Liver (tissue), 9 donors: Measurements from ENCODE around the gene NKAIN2. TPM values are rescaled to one million over a fixed set of nuclear protein-coding genes. Genes with fewer than 3 reads are reported as not detected.

Source experiments
- DNase-seq: peaks from one replicate; pipeline ENCODE4 v3.0.0-alpha.2; 2017; ENCODE audit warnings: low spot score
- H3K27ac ChIP-seq, 2 donors: one replicate each; pipeline ENCODE4 v1.7.0; 2013; ENCODE audit warnings: inconsistent platforms in 2 of 2, low read length in 2 of 2, control low read depth in 1 of 2, low read depth in 1 of 2, mild to moderate bottlenecking in 1 of 2
- H3K27me3 ChIP-seq, 4 donors: one replicate each; pipeline versions ENCODE4 v1.6.1 to v1.7.0; 2013; ENCODE audit warnings: low read length in 3 of 4, inconsistent platforms in 1 of 4, mild to moderate bottlenecking in 1 of 4, moderate library complexity in 1 of 4; ENCODE audit not compliant: control insufficient read depth in 4 of 4, insufficient read depth in 4 of 4
- H3K36me3 ChIP-seq, 4 donors: one replicate each; pipeline versions ENCODE4 v1.6.1 to v1.7.0; 2013; ENCODE audit warnings: low read length in 3 of 4, mild to moderate bottlenecking in 3 of 4, low read depth in 1 of 4, moderate library complexity in 1 of 4; ENCODE audit not compliant: control insufficient read depth in 4 of 4, insufficient read depth in 3 of 4
- H3K4me1 ChIP-seq, 4 donors: one replicate each; pipeline versions ENCODE4 v1.6.1 to v1.7.0; 2013; ENCODE audit warnings: low read length in 3 of 4, mild to moderate bottlenecking in 3 of 4, moderate library complexity in 1 of 4; ENCODE audit not compliant: control insufficient read depth in 4 of 4, insufficient read depth in 4 of 4
- H3K4me3 ChIP-seq, 3 donors: one replicate each; pipeline versions ENCODE4 v1.6.1 to v1.7.0; 2013; ENCODE audit warnings: low read length in 3 of 3, control low read depth in 1 of 3, low read depth in 1 of 3, mild to moderate bottlenecking in 1 of 3
- H3K9ac ChIP-seq, 2 donors: one replicate each; pipeline ENCODE4 v1.7.0; 2013; ENCODE audit warnings: low read length in 2 of 2, mild to moderate bottlenecking in 2 of 2, moderate library complexity in 2 of 2, control low read depth in 1 of 2, low read depth in 1 of 2
- H3K9me3 ChIP-seq, 4 donors: one replicate each; pipeline versions ENCODE4 v1.6.1 to v1.7.0; 2013; ENCODE audit warnings: low read length in 3 of 4; ENCODE audit not compliant: control insufficient read depth in 4 of 4
- ATF3 ChIP-seq: IDR thresholded peaks from 2 replicates; pipeline ENCODE4 v1.6.1; 2016; ENCODE audit warnings: antibody characterized with exemption
- CTCF ChIP-seq: fragments of 150-350 bp; IDR thresholded peaks from 2 replicates; pipeline ENCODE4 v1.5.1; 2017; ENCODE audit warnings: improper control_type of control experiment, low read depth, low read length; ENCODE audit not compliant: missing input control
- EGR1 ChIP-seq, 2 donors: IDR thresholded peaks; 2 replicates each; pipeline ENCODE4 v1.6.1; 2016 to 2018; ENCODE audit warnings: antibody characterized with exemption in 2 of 2, low read depth in 2 of 2
- FOXA1 ChIP-seq: IDR thresholded peaks from 2 replicates; pipeline ENCODE4 v1.6.1; 2016; ENCODE audit warnings: antibody characterized with exemption
- FOXA2 ChIP-seq: IDR thresholded peaks from 2 replicates; pipeline ENCODE4 v1.6.1; 2016; ENCODE audit warnings: antibody characterized with exemption
- GABPA ChIP-seq, 2 donors: IDR thresholded peaks in 1 of 2; conservative IDR thresholded peaks in 1 of 2; 2 replicates each; pipeline ENCODE4 v1.6.1; 2016; ENCODE audit warnings: antibody characterized with exemption in 2 of 2, mild to moderate bottlenecking in 1 of 2, moderate library complexity in 1 of 2
- HNF4A ChIP-seq, 2 donors: conservative IDR thresholded peaks; 2 replicates each; pipeline ENCODE4 v1.6.1; 2016; ENCODE audit warnings: antibody characterized with exemption in 2 of 2, mild to moderate bottlenecking in 2 of 2
- HNF4G ChIP-seq: IDR thresholded peaks from 2 replicates; pipeline ENCODE4 v1.6.1; 2016; ENCODE audit warnings: antibody characterized with exemption
- JUND ChIP-seq, 2 donors: IDR thresholded peaks; 2 replicates each; pipeline ENCODE4 v1.6.1; 2016; ENCODE audit warnings: antibody characterized with exemption in 2 of 2
- MAX ChIP-seq: IDR thresholded peaks from 2 replicates; pipeline ENCODE4 v1.6.1; 2016; ENCODE audit warnings: antibody characterized with exemption
- NR2F2 ChIP-seq: IDR thresholded peaks from 2 replicates; pipeline ENCODE4 v1.6.1; 2016; ENCODE audit warnings: antibody characterized with exemption
- RAD21 ChIP-seq, 2 donors: IDR thresholded peaks; 2 replicates each; pipeline ENCODE4 v1.6.1; 2016; ENCODE audit warnings: antibody characterized with exemption in 2 of 2, mild to moderate bottlenecking in 2 of 2
- REST ChIP-seq: IDR thresholded peaks from 2 replicates; pipeline ENCODE4 v1.6.1; 2016; ENCODE audit warnings: antibody characterized with exemption, mild to moderate bottlenecking
- RXRA ChIP-seq, 2 donors: IDR thresholded peaks; 2 replicates each; pipeline ENCODE4 v1.6.1; 2017 to 2018; ENCODE audit warnings: antibody characterized with exemption in 2 of 2, mild to moderate bottlenecking in 1 of 2
- SP1 ChIP-seq: IDR thresholded peaks from 2 replicates; pipeline ENCODE4 v1.6.1; 2018; ENCODE audit warnings: antibody characterized with exemption, mild to moderate bottlenecking
- TAF1 ChIP-seq: conservative IDR thresholded peaks from 2 replicates; pipeline ENCODE4 v1.6.1; 2016; ENCODE audit warnings: antibody characterized with exemption, mild to moderate bottlenecking
- YY1 ChIP-seq: IDR thresholded peaks from 2 replicates; pipeline ENCODE4 v1.6.1; 2016; ENCODE audit warnings: antibody characterized with exemption, mild to moderate bottlenecking
- ZBTB33 ChIP-seq: IDR thresholded peaks from 2 replicates; pipeline ENCODE4 v1.6.1; 2016; ENCODE audit warnings: antibody characterized with exemption
- WGBS: extraction: QIAGEN DNeasy Blood & Tissue Kit; methylation state at CpG from one replicate; pipeline ENCODE4 v1.1.7; 2013; 5-methylcytosine and 5-hydroxymethylcytosine counted together
- polyA plus RNA-seq, 2 donors: library from polyadenylated mRNA; stranded (reverse) in 1 of 2; unstranded in 1 of 2; fragments of 200-250 nt in 1 of 2; fragments of >200 nt in 1 of 2; fragmentation: Nextera tagmentation in 1 of 2; extraction: Ambion mirVana in 1 of 2; gene quantifications; one replicate each; pipeline versions ENCODE4 v1.2.1 to v1.2.3, GENCODE V29; 2013 to 2015
- total RNA-seq, 2 donors: library from RNA; depleted of rRNA; stranded (reverse); fragments of >200 nt; gene quantifications; one replicate each; pipeline ENCODE4 v1.2.3, GENCODE V29; 2014
- donor health status: healthy.
- donor health status: healthy.
- donor health status: healthy.
- donor health status: healthy.
- donor health status: healthy.

The NKAIN2 gene
- total and polyA plus RNA-seq, 4 donors = 0.05 to 0.14 TPM; not detected in 2

- TF ChIP-seq GABPA (IDR thresholded peaks at IDR 0.05 in 1 of 2, conservative IDR thresholded peaks at IDR 0.05 in 1 of 2) (no peak), JUND (IDR thresholded peaks at IDR 0.05) (no peak), HNF4G (no peak), SP1 (no peak), RXRA (IDR thresholded peaks at IDR 0.05) (no peak), FOXA1 (no peak), FOXA2 (no peak)
These were observed 663.3 kb downstream of the NKAIN2 start (continued) for GRCh38 chr6:124466949-124467348.

GRCh38 chr6:124467366-124467765 is 663.7 kb downstream of the NKAIN2 start:
- no peak overlapping the region for H3K27ac ChIP-seq
- H3K9me3 ChIP-seq = no peaks in the 10 kb centered on the region
- no peak for DNase-seq
- TF ChIP-seq EGR1 (IDR thresholded peaks at IDR 0.05; ENCODE audit: low read depth in 2 of 2) = no peak
- no peak for TF ChIP-seq RXRA (IDR thresholded peaks at IDR 0.05)
- no peak for TF ChIP-seq NR2F2
- no peak for TF ChIP-seq FOXA1
- no peak for TF ChIP-seq RAD21 (IDR thresholded peaks at IDR 0.05)
- TF ChIP-seq YY1 = no peak
- 88% methylated on average over 1 of the region's 1 CpG for WGBS
- H3K9ac ChIP-seq = no peak overlapping the region
- H3K4me3 ChIP-seq = no peak overlapping the region
- H3K4me1 ChIP-seq = no peaks in the 10 kb centered on the region
- H3K36me3 ChIP-seq = no peaks in the 10 kb centered on the region
- no peaks in the 10 kb centered on the region for H3K27me3 ChIP-seq

GRCh38 chr6:124470803-124471202 is 667.1 kb downstream of the NKAIN2 start:
- H3K4me1 ChIP-seq = no peaks in the 10 kb centered on the region
- no peaks in the 10 kb centered on the region for H3K36me3 ChIP-seq
- no peaks in the 10 kb centered on the region for H3K27me3 ChIP-seq
- no peak overlapping the region for H3K9ac ChIP-seq
- H3K9me3 ChIP-seq = no peaks in the 10 kb centered on the region
- no peak overlapping the region for H3K27ac ChIP-seq
- TF ChIP-seq TAF1 (no peak), GABPA (IDR thresholded peaks at IDR 0.05 in 1 of 2, conservative IDR thresholded peaks at IDR 0.05 in 1 of 2) (no peak), REST (no peak), SP1 (no peak), HNF4G (no peak), CTCF (no peak), ZBTB33 (no peak), EGR1 (IDR thresholded peaks at IDR 0.05; ENCODE audit: low read depth in 2 of 2) (no peak), YY1 (no peak), FOXA2 (no peak), ATF3 (no peak), FOXA1 (no peak), HNF4A (conservative IDR thresholded peaks at IDR 0.05) (no peak), MAX (no peak), NR2F2 (no peak), JUND (IDR thresholded peaks at IDR 0.05) (no peak), RAD21 (IDR thresholded peaks at IDR 0.05) (no peak), RXRA (IDR thresholded peaks at IDR 0.05) (no peak)
- no peak for DNase-seq
- H3K4me3 ChIP-seq = no peak overlapping the region
